Measurements from ENCODE around the gene LIF. TPM values are rescaled to one million over a fixed set of nuclear protein-coding genes. Genes with fewer than 3 reads are reported as not detected.

The LIF gene
- total RNA-seq, 4 donors from 2014 or later: 0.19 to 4.8 (median 1.6) TPM

- no peak for DNase-seq (ENCODE audit: extremely low spot score)
- TF ChIP-seq EP300 (IDR thresholded peaks at IDR 0.05) (no peak), POLR2A (IDR thresholded peaks at IDR 0.05; ENCODE audit: low read depth) (no peak), CTCF (IDR thresholded peaks at IDR 0.05) (no peak), POLR2AphosphoS5 (IDR thresholded peaks at IDR 0.05) (no peak)
- Histone ChIP-seq H3K36me3 (no peaks in the 10 kb centered on the region), H3K4me1 (peaks cover 9 to 20% (median 13%) of the 10 kb centered on the region in 4 donors), H3K27me3 (no peaks in the 10 kb centered on the region), H3K9me3 (no peaks in the 10 kb centered on the region), H3K27ac (replicated peaks in 1 of 4) (no peak overlapping the region), H3K4me3 (no peak overlapping the region)
- intact Hi-C loops (cut with DNase I): no loop called here
- WGBS: 72% methylated on average over 8 of the region's 8 CpGs
Observed at GRCh38 chr22:30276039-30276438, 29.5 kb upstream of the LIF start.

GRCh38 chr22:30275625-30276024 is 29.1 kb upstream of the LIF start:
- intact Hi-C loops (cut with DNase I): no loop called here
- peaks cover 9 to 20% (median 13%) of the 10 kb centered on the region in 4 donors for H3K4me1 ChIP-seq
- H3K9me3 ChIP-seq: no peaks in the 10 kb centered on the region
- no peak overlapping the region for H3K4me3 ChIP-seq
- DNase-seq (ENCODE audit: extremely low spot score): no peak
- H3K36me3 ChIP-seq: no peaks in the 10 kb centered on the region
- WGBS: 82% methylated on average over 6 of the region's 8 CpGs
- TF ChIP-seq EP300 (IDR thresholded peaks at IDR 0.05) (no peak), POLR2AphosphoS5 (IDR thresholded peaks at IDR 0.05) (no peak), POLR2A (IDR thresholded peaks at IDR 0.05; ENCODE audit: low read depth) (no peak)
- H3K27ac ChIP-seq (replicated peaks in 1 of 4): no peak overlapping the region
- no peaks in the 10 kb centered on the region for H3K27me3 ChIP-seq

GRCh38 chr22:30274437-30274812 is 27.9 kb upstream of the LIF start:
- H3K27me3 ChIP-seq: no peaks in the 10 kb centered on the region
- intact Hi-C loops (cut with DNase I): no loop called here
- H3K36me3 ChIP-seq: no peaks in the 10 kb centered on the region
- 85% methylated on average over 9 of the region's 9 CpGs for WGBS
- H3K27ac ChIP-seq (replicated peaks in 1 of 4): no peak overlapping the region
- TF ChIP-seq POLR2AphosphoS5 (IDR thresholded peaks at IDR 0.05): no peak
- TF ChIP-seq CTCF (IDR thresholded peaks at IDR 0.05): no peak
- peaks cover 9 to 20% (median 13%) of the 10 kb centered on the region in 4 donors for H3K4me1 ChIP-seq
- H3K9me3 ChIP-seq: no peaks in the 10 kb centered on the region
- H3K4me3 ChIP-seq: no peak overlapping the region
- DNase-seq (ENCODE audit: extremely low spot score): no peak

GRCh38 chr22:30273711-30274436 is 27.3 kb upstream of the LIF start:
- WGBS: 75% methylated on average over 10 of the region's 10 CpGs
- intact Hi-C loops (cut with DNase I): no loop called here
- no peaks in the 10 kb centered on the region for H3K36me3 ChIP-seq
- no peak for DNase-seq (ENCODE audit: extremely low spot score)
- H3K4me3 ChIP-seq: no peak overlapping the region
- no peak overlapping the region for H3K27ac ChIP-seq (replicated peaks in 1 of 4)
- peaks cover 9 to 17% (median 13%) of the 10 kb centered on the region in 4 donors for H3K4me1 ChIP-seq
- H3K9me3 ChIP-seq: no peaks in the 10 kb centered on the region
- TF ChIP-seq EP300 (IDR thresholded peaks at IDR 0.05) (no peak), CTCF (IDR thresholded peaks at IDR 0.05) (no peak), POLR2A (IDR thresholded peaks at IDR 0.05; ENCODE audit: low read depth) (no peak), POLR2AphosphoS5 (IDR thresholded peaks at IDR 0.05) (no peak)
- no peaks in the 10 kb centered on the region for H3K27me3 ChIP-seq

- Histone ChIP-seq H3K36me3 (no peaks in the 10 kb centered on the region), H3K4me1 (peaks cover 4 to 11% (median 8%) of the 10 kb centered on the region in 4 donors), H3K9me3 (no peaks in the 10 kb centered on the region), H3K27me3 (no peaks in the 10 kb centered on the region), H3K4me3 (no peak overlapping the region), H3K27ac (replicated peaks in 1 of 4) (no peak overlapping the region)
- intact Hi-C loops (cut with DNase I): no loop called here
- no peak for TF ChIP-seq POLR2A (IDR thresholded peaks at IDR 0.05; ENCODE audit: low read depth)
- TF ChIP-seq CTCF (IDR thresholded peaks at IDR 0.05): no peak
- TF ChIP-seq POLR2AphosphoS5 (IDR thresholded peaks at IDR 0.05): no peak
- TF ChIP-seq EP300 (IDR thresholded peaks at IDR 0.05): no peak
- no peak for DNase-seq (ENCODE audit: extremely low spot score)
- WGBS: 84% methylated on average over 16 of the region's 16 CpGs
Observed at GRCh38 chr22:30272781-30273601, 26.4 kb upstream of the LIF start.

Measured in esophagus muscularis mucosa (tissue), 4 donors.